ENCODE measurements around the gene CHST2. TPM values are rescaled to one million over a fixed set of nuclear protein-coding genes. Genes with fewer than 3 reads are reported as not detected.

The CHST2 gene
- total RNA-seq, 1 donor from 2014 or later: 16.6 TPM

DNA sequence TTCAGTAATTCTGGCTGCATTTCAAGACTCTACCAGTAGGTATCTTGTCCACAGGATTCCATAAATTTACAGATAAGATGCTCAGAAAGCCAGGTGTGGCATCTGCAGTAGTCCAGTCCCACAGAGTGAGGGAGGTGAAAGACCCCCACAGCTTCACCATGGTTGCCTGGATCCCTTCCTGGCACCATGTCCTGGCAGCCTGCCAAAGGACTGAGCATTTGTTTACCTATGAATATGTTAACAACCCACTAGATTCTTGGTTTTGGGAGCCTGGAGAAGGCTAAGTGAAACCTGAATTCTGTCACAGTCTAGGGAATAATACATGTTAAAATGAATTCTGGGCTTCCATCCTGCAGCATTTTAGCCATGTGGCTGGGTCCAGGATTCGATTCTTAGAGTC is 14.9 kb downstream of the CHST2 start:
- TF ChIP-seq, protein P1, sequence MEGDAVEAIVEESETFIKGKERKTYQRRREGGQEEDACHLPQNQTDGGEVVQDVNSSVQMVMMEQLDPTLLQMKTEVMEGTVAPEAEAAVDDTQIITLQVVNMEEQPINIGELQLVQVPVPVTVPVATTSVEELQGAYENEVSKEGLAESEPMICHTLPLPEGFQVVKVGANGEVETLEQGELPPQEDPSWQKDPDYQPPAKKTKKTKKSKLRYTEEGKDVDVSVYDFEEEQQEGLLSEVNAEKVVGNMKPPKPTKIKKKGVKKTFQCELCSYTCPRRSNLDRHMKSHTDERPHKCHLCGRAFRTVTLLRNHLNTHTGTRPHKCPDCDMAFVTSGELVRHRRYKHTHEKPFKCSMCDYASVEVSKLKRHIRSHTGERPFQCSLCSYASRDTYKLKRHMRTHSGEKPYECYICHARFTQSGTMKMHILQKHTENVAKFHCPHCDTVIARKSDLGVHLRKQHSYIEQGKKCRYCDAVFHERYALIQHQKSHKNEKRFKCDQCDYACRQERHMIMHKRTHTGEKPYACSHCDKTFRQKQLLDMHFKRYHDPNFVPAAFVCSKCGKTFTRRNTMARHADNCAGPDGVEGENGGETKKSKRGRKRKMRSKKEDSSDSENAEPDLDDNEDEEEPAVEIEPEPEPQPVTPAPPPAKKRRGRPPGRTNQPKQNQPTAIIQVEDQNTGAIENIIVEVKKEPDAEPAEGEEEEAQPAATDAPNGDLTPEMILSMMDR (IDR thresholded peaks at IDR 0.05): no peak
- Histone ChIP-seq H3K36me3 (no peaks in the 10 kb centered on the region), H3K4me1 (no peaks in the 10 kb centered on the region), H3K4me3 (no peak overlapping the region), H3K27me3 (no peaks in the 10 kb centered on the region), H3K9me3 (no peaks in the 10 kb centered on the region), H3K27ac (no peak overlapping the region)
- intact Hi-C loops (cut with DNase I): no loop called here
- no peak for DNase-seq (ENCODE audit: low spot score in 2 of 2)

DNA sequence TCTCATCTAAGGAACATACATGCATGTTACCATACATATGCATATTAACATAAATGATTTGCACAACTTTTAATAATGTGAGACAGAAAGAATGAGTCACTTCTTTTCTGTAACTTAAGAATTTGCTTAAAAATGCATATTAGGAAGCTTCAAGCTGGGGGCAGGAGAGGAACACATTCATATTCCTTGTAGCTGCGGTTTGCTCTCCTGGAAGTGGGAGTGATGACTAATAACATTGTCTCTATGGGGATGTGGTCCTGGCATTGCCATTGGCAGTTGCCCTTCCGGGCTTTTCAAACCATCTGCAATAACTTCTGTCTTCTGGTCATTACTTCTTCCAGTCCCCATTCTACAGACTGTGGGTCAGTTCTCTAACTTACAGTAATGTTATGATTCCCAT is 15.6 kb downstream of the CHST2 start:
- intact Hi-C loops (cut with DNase I): no loop called here
- Histone ChIP-seq H3K4me3 (no peak overlapping the region), H3K27me3 (no peaks in the 10 kb centered on the region), H3K36me3 (no peaks in the 10 kb centered on the region), H3K27ac (no peak overlapping the region), H3K4me1 (no peaks in the 10 kb centered on the region), H3K9me3 (no peaks in the 10 kb centered on the region)
- no peak for DNase-seq (ENCODE audit: low spot score in 2 of 2)
- TF ChIP-seq, protein P1 (IDR thresholded peaks at IDR 0.05): no peak

DNA sequence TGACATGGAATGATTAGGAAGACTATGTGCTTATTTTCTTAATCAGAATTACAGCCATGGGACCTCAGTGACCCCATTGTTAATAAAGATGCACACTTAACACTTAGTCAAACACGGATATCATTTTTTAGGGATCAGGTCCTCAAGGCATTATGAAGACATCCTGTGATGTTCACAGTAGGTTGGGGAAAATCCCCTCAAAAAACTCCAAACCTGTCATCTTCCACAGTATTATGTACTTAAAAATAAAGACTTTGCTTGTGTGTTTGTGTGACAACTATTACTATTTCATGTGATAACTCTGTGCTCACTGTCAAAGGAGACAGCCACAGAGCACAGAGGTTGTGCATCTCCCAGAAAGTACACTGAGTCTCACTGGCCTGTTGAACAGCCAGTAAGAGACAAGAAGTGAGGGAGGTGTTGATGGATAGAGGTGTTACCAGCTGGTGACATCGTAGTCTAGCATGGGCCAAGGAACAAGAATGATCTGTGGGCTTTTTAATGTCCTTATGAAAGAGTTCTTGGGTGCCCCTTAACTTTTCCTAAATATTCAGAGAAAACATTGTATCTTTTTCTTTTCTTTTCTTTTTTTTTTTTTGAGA is 18.0 kb downstream of the CHST2 start:
- no peaks in the 10 kb centered on the region for H3K27me3 ChIP-seq

DNA sequence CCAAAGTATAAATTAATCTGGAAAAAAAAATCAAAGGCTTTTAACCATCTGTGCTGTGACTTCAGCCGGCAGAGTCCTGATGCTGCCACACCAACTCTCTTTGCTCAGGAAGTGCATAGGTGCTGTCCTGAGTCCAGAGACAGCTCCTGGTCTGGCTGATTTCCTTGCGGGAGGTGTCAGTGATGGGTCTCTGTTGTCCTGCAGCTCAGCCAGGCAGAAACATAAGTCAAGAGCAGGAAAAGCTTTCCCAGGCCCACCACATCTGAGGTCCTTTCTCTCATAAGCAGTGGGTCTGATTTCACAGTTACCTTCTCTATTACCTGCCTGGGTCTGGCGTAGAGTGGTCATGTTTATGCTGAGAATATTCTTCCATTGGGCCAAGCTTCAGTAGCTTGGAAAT is 19.4 kb downstream of the CHST2 start:
- Histone ChIP-seq H3K27ac (no peak overlapping the region), H3K9me3 (no peaks in the 10 kb centered on the region), H3K4me3 (no peak overlapping the region), H3K36me3 (no peaks in the 10 kb centered on the region), H3K4me1 (no peaks in the 10 kb centered on the region), H3K27me3 (no peaks in the 10 kb centered on the region)
- no peak for DNase-seq (ENCODE audit: low spot score in 2 of 2)
- TF ChIP-seq, protein P1 (IDR thresholded peaks at IDR 0.05): no peak
- intact Hi-C loops (cut with DNase I): no loop called here

More for the DNA sequence above, 18.0 kb downstream of the CHST2 start:
- Histone ChIP-seq H3K27ac (no peak overlapping the region), H3K4me1 (no peaks in the 10 kb centered on the region), H3K9me3 (no peaks in the 10 kb centered on the region), H3K36me3 (no peaks in the 10 kb centered on the region), H3K4me3 (no peak overlapping the region)
- intact Hi-C loops (cut with DNase I): no loop called here
- TF ChIP-seq, protein P1 (IDR thresholded peaks at IDR 0.05): no peak
- no peak for DNase-seq (ENCODE audit: low spot score in 2 of 2)

DNA sequence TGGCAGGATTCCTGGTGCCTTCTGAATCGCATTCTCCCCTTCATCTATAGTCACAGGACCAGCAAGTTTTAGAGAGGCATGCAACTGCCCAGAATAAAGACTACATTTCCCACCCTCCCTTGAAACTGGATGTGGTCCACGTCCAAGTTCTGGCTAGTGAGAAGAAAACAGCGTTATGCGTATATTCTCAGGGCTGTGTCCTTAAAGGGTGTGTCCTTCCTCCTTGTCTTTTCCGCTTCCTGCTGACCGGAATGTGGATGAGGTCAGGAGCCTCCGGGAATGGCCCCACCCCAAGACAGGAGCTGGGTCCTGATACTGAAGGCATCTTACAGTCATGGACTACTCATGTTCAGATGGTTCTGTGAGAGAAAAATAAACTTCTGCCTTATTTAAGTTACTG is 20.2 kb downstream of the CHST2 start:
- Histone ChIP-seq H3K36me3 (no peaks in the 10 kb centered on the region), H3K27me3 (no peaks in the 10 kb centered on the region), H3K4me3 (no peak overlapping the region), H3K27ac (no peak overlapping the region), H3K4me1 (no peaks in the 10 kb centered on the region), H3K9me3 (no peaks in the 10 kb centered on the region)
- TF ChIP-seq, protein P1 (IDR thresholded peaks at IDR 0.05): no peak
- DNase-seq (ENCODE audit: low spot score in 2 of 2): no peak
- intact Hi-C loops (cut with DNase I): no loop called here

DNA sequence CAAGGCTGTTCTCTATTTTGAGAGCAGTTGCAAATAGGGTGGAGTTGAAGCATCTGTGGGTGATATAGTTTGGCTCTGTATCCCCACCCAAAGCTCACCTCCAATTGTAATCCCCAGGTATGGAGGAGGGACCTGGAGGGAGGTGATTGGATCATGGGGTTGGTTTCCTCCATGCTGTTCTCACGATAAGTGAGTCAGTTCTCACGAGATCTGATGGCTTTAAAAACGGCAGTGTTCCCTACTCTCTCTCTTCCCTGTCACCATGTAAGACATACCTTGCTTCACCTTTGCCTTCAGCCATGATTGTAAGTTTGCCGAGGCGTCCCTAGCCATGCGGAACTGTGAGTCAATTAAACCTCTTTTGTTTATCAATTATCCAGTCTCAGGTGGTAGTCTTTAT is 21.0 kb downstream of the CHST2 start:
- intact Hi-C loops (cut with DNase I): no loop called here
- H3K27ac ChIP-seq: no peak overlapping the region
- H3K4me1 ChIP-seq: no peaks in the 10 kb centered on the region
- H3K36me3 ChIP-seq: no peaks in the 10 kb centered on the region
- no peak overlapping the region for H3K4me3 ChIP-seq
- DNase-seq (ENCODE audit: low spot score in 2 of 2): no peak
- TF ChIP-seq, protein P1 (IDR thresholded peaks at IDR 0.05): no peak
- no peaks in the 10 kb centered on the region for H3K27me3 ChIP-seq
- no peaks in the 10 kb centered on the region for H3K9me3 ChIP-seq

All from ascending aorta (tissue), 2 donors.